Measurements from ENCODE around the gene CHRM1.
"Not testable (repeated sequence)": the region's sequence is repeated elsewhere in the genome, so short reads cannot be mapped to it uniquely, and the experiment has no call there.

DNA sequence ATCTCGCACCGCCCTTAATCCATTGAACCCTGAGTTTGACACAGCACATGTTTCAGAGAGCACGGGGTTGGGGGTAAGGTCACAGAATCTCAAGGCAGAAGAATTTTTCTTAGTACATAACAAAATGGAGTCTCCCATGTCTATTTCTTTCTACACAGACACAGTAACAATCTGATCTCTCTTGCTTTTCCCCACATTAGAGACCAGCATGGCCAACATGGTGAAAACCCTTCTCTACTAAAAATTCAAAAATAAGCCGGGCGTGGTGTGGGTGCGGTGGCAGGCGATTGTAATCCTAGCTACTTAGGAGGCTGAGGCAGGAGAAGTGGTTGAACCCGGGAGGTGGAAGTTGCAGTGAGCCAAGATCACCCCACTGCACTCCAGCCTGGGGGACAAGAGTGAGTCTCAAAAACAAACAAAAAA lies 61.9 kb downstream of the CHRM1 start:
- TF ChIP-seq, protein P1, sequence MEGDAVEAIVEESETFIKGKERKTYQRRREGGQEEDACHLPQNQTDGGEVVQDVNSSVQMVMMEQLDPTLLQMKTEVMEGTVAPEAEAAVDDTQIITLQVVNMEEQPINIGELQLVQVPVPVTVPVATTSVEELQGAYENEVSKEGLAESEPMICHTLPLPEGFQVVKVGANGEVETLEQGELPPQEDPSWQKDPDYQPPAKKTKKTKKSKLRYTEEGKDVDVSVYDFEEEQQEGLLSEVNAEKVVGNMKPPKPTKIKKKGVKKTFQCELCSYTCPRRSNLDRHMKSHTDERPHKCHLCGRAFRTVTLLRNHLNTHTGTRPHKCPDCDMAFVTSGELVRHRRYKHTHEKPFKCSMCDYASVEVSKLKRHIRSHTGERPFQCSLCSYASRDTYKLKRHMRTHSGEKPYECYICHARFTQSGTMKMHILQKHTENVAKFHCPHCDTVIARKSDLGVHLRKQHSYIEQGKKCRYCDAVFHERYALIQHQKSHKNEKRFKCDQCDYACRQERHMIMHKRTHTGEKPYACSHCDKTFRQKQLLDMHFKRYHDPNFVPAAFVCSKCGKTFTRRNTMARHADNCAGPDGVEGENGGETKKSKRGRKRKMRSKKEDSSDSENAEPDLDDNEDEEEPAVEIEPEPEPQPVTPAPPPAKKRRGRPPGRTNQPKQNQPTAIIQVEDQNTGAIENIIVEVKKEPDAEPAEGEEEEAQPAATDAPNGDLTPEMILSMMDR (IDR thresholded peaks at IDR 0.05; ENCODE audit: insufficient read depth, low read depth, low read length) = not testable (repeated sequence)
- TF ChIP-seq EZH2 (IDR thresholded peaks at IDR 0.05; ENCODE audit: insufficient read depth, low read length) = not testable (repeated sequence)
